GM19397 (cell line): ENCODE measurements around the gene LAMC3.

Experiments used
- ATAC-seq: cut with Tn5 transposase; IDR thresholded peaks from one replicate; pipeline ENCODE4 v1.9.1; 2021; ENCODE audit warnings: mild to moderate bottlenecking, moderate library complexity; ENCODE audit not compliant: unreplicated experiment

Gene LAMC3

DNA sequence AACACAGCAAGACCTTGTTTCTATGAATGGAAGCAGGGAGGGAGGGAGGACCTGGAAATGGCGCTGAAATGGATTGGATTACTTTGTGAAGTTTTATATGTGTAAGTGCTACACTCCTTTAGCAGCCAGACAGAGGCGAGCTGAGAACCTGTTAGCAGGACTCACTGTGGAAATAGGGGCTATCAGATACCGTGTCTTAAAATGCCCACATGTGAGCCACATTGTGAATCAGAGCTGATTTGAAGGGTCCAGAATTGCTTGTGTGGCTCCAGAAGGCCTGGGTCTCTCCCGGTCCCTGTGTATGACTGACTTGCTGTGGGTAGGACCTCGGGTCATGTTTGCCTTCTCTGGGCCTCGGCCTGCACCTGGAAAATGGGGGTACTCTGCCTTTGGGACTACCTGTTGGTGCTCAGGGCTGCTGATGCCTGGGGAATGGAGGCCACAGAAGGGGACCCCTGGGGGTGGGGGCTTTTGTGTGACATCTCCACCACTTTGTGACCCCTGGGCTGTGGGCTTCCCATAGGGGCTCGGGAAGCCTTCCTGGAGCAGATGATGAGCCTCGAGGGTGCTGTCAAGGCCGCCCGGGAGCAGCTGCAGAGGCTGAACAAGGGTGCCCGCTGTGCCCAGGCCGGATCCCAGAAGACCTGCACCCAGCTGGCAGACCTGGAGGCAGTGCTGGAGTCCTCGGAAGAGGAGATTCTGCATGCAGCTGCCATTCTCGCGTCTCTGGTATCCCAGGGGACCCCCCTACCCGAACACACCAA lies 63.3 kb downstream of the LAMC3 start:
- no peak for ATAC-seq

DNA sequence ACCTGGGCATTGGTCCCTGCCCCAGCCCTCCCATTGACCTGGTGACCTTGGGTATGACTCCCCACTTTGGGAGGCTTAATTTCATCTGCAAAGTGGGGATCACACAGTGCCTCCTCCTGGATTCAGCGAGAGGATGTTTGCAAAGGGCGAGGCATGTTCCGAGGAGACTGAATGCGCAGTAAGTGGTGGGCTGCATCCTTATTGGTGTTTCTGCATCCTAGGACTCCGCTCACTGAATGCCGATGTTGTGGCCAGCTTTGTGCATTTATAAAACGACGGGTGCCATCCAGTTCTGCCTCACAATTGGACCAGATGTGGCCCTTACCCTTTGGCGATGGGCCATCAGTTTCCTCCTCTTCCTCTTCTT lies 63.9 kb downstream of the LAMC3 start:
- no peak for ATAC-seq

DNA sequence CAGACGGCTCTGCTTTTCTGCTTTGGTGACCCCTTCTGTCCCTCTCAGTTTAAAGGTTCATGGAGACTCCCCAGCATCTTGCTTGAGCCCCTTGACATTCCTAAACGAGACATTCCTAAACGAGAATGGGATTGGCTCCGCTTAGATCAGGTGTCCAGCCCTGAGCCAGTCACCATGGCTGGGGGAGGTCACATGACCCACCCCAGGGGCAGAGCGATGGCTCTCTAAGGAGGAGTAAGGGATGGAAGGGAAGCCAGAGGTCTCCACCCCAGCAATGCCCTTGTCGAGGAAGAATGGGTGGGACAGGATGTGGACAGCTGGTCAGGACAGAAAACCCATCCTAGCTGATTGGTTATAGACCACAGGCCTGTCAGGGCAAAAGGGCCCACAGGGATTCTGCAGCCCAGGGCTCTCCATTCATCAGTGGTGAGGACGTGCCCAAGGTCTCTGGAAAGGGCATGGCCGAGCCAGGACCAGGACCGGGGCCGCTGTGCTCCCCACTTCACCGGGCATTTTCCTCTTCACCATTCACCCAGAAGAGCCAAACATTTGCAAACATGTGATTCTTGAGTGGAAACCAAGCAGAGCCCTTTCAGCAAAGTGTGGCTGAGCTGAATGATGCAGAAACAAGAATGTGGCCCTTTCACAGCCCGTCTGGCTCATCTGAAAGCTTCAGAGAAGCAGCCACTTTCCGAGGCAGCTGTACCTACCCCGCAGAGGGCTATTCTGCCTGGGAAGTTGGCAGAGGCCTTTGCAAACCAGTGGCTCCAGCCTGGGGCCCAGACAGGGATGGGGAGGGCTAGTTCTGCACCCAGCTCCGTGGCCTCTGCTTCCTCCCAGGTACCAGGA lies 67.6 kb downstream of the LAMC3 start:
- ATAC-seq: no peak

DNA sequence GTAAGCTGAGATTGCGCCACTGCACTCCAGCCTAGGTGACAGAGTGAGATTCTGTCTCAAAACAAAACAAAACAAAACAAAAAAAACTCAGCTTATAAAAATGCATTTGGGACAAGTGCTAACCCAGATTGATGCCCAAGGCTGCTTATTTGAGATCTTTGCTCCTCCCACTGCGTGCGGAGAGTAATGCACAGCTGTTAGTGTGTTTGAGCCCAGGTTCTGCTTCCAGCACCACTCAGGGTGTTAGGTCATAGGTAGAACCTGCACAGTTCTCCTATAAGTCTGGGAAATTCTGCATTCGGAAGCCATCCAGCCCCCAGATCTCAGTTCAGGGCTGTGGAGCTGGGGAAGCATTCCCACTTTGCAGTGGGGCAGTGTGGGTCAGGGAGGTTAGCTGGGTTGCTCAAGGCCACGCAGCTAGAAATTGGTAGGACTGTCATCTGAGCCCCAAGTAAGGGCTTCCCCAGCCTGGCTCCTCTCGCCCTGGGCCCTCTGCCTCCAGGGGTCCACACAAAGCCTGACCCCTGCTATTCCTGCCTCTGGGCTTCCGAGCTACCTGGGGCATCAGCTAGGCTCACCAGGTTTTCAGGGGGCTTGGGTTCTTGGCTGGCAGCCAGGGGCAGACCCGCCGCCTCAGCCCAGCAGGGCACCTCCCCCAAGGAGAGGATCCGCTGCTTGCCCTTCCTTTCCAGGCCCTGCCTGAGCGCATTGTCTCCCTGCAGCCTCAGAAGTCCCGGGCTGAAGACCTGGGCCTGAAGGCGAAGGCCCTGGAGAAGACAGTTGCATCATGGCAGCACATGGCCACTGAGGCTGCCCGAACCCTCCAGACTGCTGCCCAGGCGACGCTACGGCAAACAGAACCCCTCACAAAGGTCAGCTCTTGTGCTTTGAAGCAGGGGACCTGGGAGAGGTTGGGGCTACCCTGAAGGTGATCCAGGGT lies 69.7 kb downstream of the LAMC3 start:
- no peak for ATAC-seq

DNA sequence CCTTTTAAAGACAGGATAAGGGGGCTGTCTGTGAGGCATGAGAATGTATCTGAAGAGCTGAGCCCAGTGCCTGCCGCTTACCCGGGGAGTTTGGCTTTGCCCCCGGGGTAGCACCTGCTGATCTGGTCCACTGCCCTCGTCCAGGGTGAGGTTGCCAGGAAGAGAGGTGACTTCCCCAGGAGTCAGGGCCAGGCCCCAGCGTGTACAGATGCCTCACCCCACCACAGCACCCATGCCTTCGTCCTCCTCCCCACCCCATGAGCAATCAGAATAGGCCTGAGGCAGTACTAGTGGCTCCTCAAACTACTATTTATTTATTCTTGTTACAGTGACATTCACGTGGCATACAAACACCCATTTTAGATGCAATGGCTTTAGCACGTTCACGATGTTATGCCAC lies 71.6 kb downstream of the LAMC3 start:
- ATAC-seq: no peak

DNA sequence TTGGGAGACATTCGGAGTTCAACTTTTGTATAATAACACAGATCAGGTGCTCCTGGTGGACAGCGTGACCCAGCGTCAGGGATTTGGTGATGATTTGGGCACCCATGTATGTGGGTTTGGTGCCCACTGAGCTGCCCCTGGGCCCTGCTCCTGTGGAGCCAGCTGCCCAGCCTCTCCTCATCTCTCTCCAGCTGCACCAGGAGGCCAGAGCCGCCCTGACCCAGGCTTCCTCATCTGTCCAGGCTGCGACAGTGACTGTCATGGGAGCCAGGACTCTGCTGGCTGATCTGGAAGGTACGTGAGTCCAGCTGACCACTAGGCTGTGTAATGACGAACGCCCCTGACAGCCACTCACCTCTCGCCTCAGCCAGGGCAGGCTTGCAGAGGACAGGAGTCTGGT lies 72.9 kb downstream of the LAMC3 start:
- ATAC-seq: no peak

DNA sequence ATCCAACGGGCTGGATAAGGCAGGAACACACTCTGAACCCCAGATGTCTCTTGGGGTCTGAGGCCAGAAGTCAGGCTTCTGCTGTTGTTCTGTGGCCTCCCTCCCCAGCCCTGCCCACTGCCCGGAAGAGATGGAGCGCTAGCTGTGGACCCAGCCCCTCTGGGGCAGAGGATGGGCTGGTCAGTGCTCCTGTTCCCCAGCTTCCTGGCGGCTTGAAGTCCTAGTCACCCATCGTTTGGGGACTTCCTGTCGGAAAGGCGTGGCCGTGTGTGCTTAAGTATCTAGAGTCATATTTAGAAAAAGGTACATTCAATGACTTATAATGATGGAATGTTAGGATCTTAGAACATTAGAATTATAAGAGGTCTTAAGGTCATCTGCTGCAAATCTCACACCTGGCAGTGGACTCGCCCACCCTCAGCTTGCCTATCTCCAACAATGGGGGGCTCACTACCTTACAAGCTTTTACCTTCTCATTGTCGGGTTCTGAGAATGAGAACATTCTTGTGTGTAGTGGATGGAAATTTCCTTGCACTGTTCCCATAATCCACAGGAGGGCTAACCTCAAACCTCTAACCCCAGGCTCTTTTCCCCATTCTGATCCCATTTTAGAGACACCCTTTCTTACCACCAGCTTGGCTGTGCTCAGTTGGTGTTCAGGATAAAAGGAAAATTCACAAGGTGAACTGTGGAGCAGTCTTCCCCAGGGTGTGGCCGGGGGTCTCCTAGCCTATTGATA lies 74.0 kb downstream of the LAMC3 start:
- ATAC-seq: no peak

DNA sequence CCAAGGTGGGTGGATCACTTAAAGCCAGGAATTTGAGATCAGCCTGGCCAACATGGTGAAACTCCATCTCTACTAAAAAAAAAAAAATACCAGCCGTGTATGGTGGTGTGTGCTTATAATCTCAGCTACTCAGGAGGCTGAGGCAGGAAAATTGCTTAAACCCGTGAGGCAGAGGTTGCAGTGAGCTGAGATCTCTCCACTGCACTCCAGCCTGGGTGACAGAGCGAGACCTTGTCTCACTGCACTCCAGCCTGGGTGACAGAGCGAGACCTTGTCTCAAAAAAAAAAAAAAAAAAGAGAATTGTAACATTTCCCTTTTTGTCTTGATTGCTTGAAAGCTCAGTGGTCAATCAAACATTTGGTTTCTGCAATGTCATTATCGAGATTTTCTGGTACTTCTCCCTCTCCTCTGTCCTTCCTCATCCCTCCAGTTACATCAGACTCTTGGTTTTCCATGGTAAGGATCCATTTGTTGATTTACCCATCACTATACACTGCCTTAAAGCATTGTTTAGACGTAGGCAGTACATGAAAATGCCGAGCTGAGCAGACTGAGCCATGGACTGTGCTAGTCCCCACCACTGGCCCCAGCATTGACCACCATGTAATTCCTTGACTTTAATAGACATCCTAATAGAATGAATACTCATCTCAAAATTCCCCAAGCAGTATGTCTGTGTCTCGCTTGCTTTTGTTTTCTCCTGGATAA lies 75.8 kb downstream of the LAMC3 start:
- no peak for ATAC-seq

DNA sequence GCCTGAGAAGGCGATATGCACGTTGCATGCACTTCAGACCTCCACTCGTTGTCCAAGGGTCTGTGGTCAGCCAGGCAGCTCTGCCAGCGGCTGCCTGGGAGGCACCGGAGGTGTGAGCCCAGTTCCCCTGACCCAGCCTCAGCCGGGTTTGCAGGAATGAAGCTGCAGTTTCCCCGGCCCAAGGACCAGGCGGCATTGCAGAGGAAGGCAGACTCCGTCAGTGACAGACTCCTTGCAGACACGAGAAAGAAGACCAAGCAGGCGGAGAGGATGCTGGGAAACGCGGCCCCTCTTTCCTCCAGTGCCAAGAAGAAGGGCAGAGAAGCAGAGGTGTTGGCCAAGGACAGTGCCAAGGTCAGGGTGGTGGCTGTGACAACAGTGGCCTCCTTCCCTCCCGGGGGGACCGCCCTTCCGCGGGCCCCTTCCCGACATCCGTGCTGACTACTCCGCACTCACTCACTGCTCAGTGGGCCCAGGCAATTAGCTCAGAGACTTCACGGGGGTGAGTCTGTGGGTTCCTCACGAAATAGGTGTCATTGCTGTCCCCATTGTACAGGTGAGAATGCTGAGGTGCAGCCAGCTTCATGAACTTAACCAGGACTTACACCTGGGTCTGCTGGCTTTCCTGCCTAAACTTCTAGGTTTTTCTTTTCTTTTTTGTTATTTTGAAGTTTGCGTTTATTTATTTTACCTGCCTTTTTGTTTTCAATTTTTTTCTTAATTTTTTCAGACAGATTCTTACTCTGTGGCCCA lies 76.6 kb downstream of the LAMC3 start:
- no peak for ATAC-seq

DNA sequence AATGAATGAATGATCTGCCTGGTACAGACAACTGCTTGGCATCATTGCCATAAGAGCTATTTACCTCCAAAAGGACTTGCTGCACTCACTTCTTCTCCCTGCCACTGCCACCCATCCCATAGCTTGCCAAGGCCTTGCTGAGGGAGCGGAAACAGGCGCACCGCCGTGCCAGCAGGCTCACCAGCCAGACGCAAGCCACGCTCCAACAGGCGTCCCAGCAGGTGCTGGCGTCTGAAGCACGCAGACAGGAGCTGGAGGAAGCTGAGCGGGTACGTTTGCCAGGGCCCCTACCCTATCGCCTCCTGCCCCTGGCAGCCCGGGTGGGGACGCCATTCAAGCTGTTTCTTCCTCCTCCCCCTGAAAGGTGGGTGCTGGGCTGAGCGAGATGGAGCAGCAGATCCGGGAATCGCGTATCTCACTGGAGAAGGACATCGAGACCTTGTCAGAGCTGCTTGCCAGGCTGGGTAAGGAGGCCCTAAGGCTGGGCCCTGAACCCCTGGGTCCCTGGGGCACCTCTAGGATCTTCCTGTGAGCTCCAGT lies 78.5 kb downstream of the LAMC3 start:
- ATAC-seq: no peak

DNA sequence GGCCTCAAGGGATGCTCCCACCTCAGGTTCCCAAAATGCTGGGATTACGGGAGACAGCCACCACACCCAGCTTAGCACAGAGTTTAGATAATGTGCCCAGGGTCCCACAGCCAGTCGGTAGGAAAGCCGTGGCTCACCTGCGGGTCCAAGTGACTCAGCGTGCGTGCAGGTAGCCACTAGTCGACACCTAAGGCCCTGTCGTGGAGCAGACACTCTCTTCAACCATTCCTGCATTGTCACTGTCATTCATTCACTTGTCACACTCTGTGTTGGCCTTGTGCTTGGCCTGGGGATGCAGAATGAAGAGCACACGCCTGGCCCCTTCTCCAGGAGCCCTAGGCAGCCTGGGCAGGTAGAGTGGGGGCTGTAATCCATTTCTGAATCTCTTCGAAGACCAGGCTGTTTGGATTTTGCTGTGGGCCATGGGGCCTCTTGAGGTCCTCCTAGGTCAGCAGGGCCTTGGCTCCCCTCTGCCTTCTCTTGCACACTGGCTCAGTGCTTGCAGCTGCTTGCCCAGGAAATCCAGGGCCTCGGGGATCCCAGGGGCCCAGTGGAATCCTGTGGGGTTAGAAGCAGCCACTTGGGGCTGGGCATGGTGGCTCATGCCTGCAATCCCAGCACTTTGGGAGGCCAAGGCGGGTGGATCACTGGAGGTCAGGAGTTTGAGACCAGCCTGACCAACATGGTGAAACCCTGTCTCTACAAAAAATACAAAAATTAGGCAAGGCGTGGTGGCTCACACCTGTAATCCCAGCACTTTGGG lies 81.2 kb downstream of the LAMC3 start:
- ATAC-seq: no peak

DNA sequence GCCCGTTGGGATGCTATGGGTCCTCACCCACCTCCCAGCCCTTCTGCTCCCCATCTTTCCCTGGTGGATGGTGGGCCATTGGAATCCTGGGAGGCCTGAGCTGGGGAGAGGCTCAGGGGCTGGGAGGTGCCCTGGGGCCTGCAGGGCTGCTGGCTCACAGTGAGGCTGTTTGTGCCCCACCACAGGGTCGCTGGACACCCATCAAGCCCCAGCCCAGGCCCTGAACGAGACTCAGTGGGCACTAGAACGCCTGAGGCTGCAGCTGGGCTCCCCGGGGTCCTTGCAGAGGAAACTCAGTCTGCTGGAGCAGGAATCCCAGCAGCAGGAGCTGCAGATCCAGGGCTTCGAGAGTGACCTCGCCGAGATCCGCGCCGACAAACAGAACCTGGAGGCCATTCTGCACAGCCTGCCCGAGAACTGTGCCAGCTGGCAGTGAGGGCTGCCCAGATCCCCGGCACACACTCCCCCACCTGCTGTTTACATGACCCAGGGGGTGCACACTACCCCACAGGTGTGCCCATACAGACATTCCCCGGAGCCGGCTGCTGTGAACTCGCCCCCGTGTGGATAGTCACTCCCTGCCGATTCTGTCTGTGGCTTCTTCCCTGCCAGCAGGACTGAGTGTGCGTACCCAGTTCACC lies 82.5 kb downstream of the LAMC3 start:
- ATAC-seq: no peak

DNA sequence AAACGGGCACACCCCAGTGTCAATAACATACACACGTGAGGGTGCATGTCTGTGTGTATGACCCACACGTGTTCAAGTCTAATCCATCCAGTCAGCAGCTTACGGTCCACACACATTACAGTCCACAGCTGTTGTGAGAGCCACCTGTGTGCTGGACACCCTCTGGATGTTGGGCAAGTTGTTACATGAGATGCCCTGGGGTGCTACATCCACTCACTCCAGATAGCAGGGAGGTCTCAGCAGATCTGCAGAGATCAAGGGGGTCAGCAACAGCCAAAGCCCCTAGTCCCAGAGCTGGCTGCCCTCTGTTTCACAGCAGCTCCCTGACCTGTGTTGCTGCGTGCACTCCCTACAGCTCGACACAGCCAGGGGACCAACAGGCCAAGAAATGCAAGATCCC lies 83.1 kb downstream of the LAMC3 start:
- ATAC-seq: no peak

DNA sequence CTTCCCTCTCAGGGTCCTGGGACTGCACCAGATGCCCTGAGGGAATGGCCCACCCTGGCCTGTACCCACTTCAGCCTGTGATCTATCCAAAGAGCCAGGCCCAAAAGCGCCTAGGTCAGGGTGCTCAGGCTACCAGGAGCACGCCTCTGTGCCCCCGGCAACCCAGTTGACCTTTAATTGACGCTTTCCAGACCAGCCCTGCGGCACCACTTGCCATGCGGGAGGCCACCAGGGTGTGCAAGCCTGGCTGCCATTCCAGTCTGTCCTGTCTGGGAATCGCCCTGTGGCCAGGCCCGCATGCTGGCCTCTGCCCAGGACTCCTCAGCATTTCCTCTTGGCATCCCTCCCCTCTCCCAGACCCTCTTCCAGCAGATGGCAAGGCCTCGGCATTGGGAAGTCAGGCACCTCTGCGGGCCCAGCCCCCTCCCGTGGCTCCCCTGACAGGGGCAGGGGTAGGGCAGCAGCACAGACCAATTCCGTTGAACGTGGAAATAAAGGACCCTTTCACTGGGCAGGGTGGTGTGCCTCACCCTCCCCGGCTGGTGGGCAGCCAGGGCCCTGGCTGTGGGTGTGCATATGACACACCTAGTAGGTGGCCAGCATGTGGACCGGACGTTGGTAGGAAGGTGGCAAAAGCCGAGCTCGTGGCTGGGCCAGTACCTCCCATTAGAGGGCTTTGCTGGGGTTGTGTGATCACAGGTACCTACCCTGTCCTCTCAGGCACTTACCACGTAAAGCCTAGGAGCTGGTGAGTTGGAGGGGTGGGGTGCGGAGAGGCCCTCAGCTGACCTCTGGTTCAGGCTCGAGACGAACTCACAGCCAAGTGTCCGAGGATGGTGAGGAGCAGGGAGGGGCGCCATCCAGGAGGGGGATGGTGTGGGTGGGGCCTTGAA lies 83.8 kb downstream of the LAMC3 start:
- no peak for ATAC-seq

DNA sequence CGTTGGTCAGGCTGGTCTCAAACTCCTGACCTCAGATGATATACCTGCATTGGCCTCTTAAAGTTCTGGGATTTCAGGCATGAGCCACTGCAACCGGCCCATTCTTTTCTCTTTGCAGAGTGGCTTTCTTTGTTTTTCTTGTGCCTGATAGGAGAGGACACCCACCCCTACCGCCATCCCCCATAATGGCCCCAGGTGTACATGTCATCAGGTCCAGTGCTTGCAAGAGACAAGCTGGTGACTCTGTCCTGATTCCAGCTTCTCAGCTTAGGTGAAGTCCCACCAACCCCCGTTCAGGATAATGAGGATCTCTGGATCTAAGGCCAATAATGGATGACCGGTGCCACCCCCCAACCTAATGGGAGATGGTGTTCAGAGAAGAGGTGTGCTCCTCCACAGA lies 85.0 kb downstream of the LAMC3 start:
- no peak for ATAC-seq

DNA sequence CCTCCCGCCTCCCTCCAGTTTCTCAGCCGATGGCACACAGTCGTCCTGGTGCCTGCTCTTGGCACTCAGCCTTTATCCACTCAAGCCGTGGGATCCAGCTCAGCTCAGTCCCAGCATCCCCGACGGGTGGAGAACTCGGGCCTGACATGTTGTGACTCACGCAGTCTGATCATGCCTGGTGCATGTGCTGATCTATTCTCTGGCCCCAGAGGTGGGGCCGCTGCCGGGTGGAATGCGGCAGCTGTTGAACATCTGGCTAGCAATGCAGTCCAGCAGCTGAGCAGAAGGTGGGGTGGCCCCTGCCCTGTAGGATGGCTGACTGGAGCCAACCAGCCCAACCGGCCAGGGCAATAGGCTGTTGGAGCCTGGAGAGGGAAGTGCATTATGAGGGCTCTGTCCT lies 85.6 kb downstream of the LAMC3 start:
- ATAC-seq: no peak
